Endothelial cell of umbilical vein (primary cell): ENCODE measurements around the gene CPED1. TPM values are rescaled to one million over a fixed set of nuclear protein-coding genes. Genes with fewer than 3 reads are reported as not detected.

ENCODE experiments used
- BruUV-seq: library from RNA; stranded (reverse); fragments of 400-500 nt; replicated peaks from 2 replicates; lab custom pipeline; 2021; lab: Mats Ljungman, UMichigan
- CTCF ChIA-PET: fragments of 300-600, 350-600 bp; sonication (Branson Sonifier 250); formaldehyde crosslinking; loops from one replicate; lab custom pipeline; 2021; ENCODE audit warnings: antibody characterized with exemption, inconsistent platforms; lab: Charles Lee
- POLR2A ChIA-PET: fragments of 300-600, 350-600 bp; sonication (Branson Sonifier 250); formaldehyde crosslinking; loops from one replicate; lab custom pipeline; 2021; ENCODE audit warnings: antibody characterized with exemption, inconsistent platforms; lab: Charles Lee
- DNase-seq: peaks from one replicate; pipeline ENCODE4 v3.0.0-alpha.2; 2011; ENCODE audit warnings: low read depth, low spot score
- FAIRE-seq: peaks from 2 replicates; lab custom pipeline; 2011; peaks lifted over from hg19 to GRCh38; lab: Jason Lieb, UNC
- H2AFZ ChIP-seq: 2 replicates; pipeline ENCODE4 v1.6.0; 2012; ENCODE audit warnings: low read depth, low read length, control low read depth, inconsistent platforms
- H3K27ac ChIP-seq: 2 replicates; pipeline ENCODE4 v1.5.1; 2011; ENCODE audit warnings: low read depth, mild to moderate bottlenecking, control low read depth, low read length, moderate library complexity; ENCODE audit not compliant: insufficient read depth
- H3K27me3 ChIP-seq, 2 experiments: 2 replicates each; pipeline versions ENCODE4 v1.6.0 to v1.6.1; 2011; ENCODE audit warnings: low read length in 2 of 2, mixed read lengths in 1 of 2; ENCODE audit not compliant: control insufficient read depth in 2 of 2, insufficient read depth in 2 of 2
- H3K36me3 ChIP-seq, 2 experiments: 2 replicates in 1 of 2; 3 replicates in 1 of 2; pipeline ENCODE4 v1.5.1; 2011; ENCODE audit warnings: low read length in 2 of 2, mild to moderate bottlenecking in 1 of 2, moderate library complexity in 1 of 2; ENCODE audit not compliant: control insufficient read depth in 2 of 2, insufficient read depth in 2 of 2; ENCODE audit errors: extremely low read depth in 1 of 2
- H3K4me1 ChIP-seq: 3 replicates; pipeline ENCODE4 v1.5.1; 2011; ENCODE audit warnings: mild to moderate bottlenecking, low read length; ENCODE audit not compliant: control insufficient read depth, insufficient read depth; ENCODE audit errors: extremely low read depth
- H3K4me2 ChIP-seq: 2 replicates; pipeline ENCODE4 v1.6.1; 2011; ENCODE audit warnings: low read length, control low read depth, mixed read lengths; ENCODE audit not compliant: insufficient read depth
- H3K4me3 ChIP-seq, 3 experiments: fragments of 200-600 bp in 1 of 3; sonication (generic), shearing (Covaris generic) in 1 of 3; replicated peaks in 1 of 3; 2 replicates each; pipeline ENCODE4 v1.5.1; 2011 to 2016; ENCODE audit warnings: control low read depth in 3 of 3, low read length in 3 of 3, mild to moderate bottlenecking in 2 of 3, inconsistent platforms in 1 of 3, low read depth in 1 of 3, moderate library complexity in 1 of 3; ENCODE audit not compliant: insufficient read depth in 1 of 3
- H3K79me2 ChIP-seq: 2 replicates; pipeline ENCODE4 v1.6.0; 2012; ENCODE audit warnings: low read length, inconsistent platforms; ENCODE audit not compliant: control insufficient read depth, insufficient read depth
- H3K9ac ChIP-seq: replicated peaks from 2 replicates; pipeline ENCODE3; 2011; ENCODE audit warnings: low read length, control low read depth; ENCODE audit not compliant: insufficient read depth; ENCODE audit errors: extremely low read depth
- H3K9me1 ChIP-seq: replicated peaks from 3 replicates; pipeline ENCODE4 v1.6.0; 2011; ENCODE audit warnings: mild to moderate bottlenecking, low read length; ENCODE audit not compliant: control insufficient read depth, insufficient read depth; ENCODE audit errors: extremely low read depth
- H3K9me3 ChIP-seq: replicated peaks from 2 replicates; pipeline ENCODE4 v1.5.1; 2012; ENCODE audit warnings: low read length, inconsistent platforms; ENCODE audit not compliant: control insufficient read depth, insufficient read depth
- H4K20me1 ChIP-seq: replicated peaks from 2 replicates; pipeline ENCODE3; 2011; ENCODE audit warnings: mild to moderate bottlenecking, low read length; ENCODE audit not compliant: control insufficient read depth, insufficient read depth; ENCODE audit errors: extremely low read depth
- EZH2 ChIP-seq: IDR thresholded peaks from 2 replicates; pipeline ENCODE4 v1.6.1; 2012; ENCODE audit warnings: borderline replicate concordance, low read depth, mild to moderate bottlenecking, moderate library complexity, low read length, inconsistent platforms; ENCODE audit not compliant: severe bottlenecking
- FOS ChIP-seq: IDR thresholded peaks from 2 replicates; pipeline ENCODE4 v1.6.1; 2011; ENCODE audit warnings: mild to moderate bottlenecking, low read length, moderate library complexity, borderline replicate concordance; ENCODE audit not compliant: insufficient read depth
- GATA2 ChIP-seq: IDR thresholded peaks from 2 replicates; pipeline ENCODE4 v1.7.0; 2011; ENCODE audit warnings: low read depth, mild to moderate bottlenecking, moderate library complexity, mixed read lengths, low read length; ENCODE audit not compliant: insufficient read length, insufficient read depth
- JUN ChIP-seq: IDR thresholded peaks from 2 replicates; pipeline ENCODE4 v1.6.1; 2011; ENCODE audit warnings: borderline replicate concordance, low read depth; ENCODE audit not compliant: insufficient read length, insufficient read depth
- MYC ChIP-seq: IDR thresholded peaks from one replicate; pipeline ENCODE4 v1.6.1; 2011; ENCODE audit warnings: mild to moderate bottlenecking, low read depth, low read length
- POLR2A ChIP-seq: IDR thresholded peaks from 2 replicates; pipeline ENCODE4 v1.6.1; 2012; ENCODE audit warnings: low read depth, mild to moderate bottlenecking, control low read depth, low read length
- POLR2AphosphoS5 ChIP-seq: IDR thresholded peaks from 2 replicates; pipeline ENCODE4 v1.6.1; 2012; ENCODE audit warnings: low read depth, mild to moderate bottlenecking, control low read depth, low read length, moderate library complexity; ENCODE audit not compliant: insufficient read depth
- dilution Hi-C: fragments of 300-500 bp; cut with MboI; formaldehyde crosslinking; loops from one replicate; pipeline ENCODE4 v1.15.0; 2019; ENCODE audit warnings: low sequenced_read_pairs; ENCODE audit not compliant: extremely low pct_ligation_motif_present
- intact Hi-C: fragments of 100-400 bp; cut with micrococcal nuclease; formaldehyde crosslinking; loops from one replicate; pipeline ENCODE4 v1.10.0; 2022
- polyA plus RNA-seq, 4 experiments: library from polyadenylated mRNA; depleted of rRNA in 3 of 4; stranded (reverse) in 3 of 4; unstranded in 1 of 4; fragments of >200 nt; gene quantifications; 2 replicates each; pipeline versions ENCODE4 v1.2.1 to v1.2.3, GENCODE V29; 2011 to 2012; ENCODE audit warnings: missing spikeins in 1 of 4
- total RNA-seq: library from RNA; stranded (reverse); gene quantifications from 2 replicates; pipeline ENCODE4 v1.2.3, GENCODE V29; 2021
- TF ChIP-seq, protein P1 (sequence below): IDR thresholded peaks from 2 replicates; pipeline ENCODE4 v1.6.1; 2011; ENCODE audit not compliant: insufficient read depth, insufficient read length
- TF ChIP-seq, protein P2 (sequence below), 2 donors: IDR thresholded peaks; 1 replicate in 1 of 2; 2 replicates in 1 of 2; pipeline ENCODE4 v1.5.1; 2011; ENCODE audit warnings: low read length in 2 of 2, mild to moderate bottlenecking in 2 of 2, moderate library complexity in 2 of 2, control low read depth in 1 of 2, inconsistent platforms in 1 of 2, low read depth in 1 of 2; ENCODE audit not compliant: insufficient read depth in 1 of 2; ENCODE audit errors: extremely low read depth in 1 of 2

CPED1 gene
- total and polyA plus RNA-seq, 2 donors (not counting 3 experiments of a cell fraction or from before 2014, with no cell fraction given) = 0.22 to 3.0 TPM

- Histone ChIP-seq H3K36me3 (no peaks in the 10 kb centered on the region), H3K4me2 (no peak overlapping the region), H3K27ac (no peak overlapping the region), H3K4me3 (no peak overlapping the region), H2AFZ (no peak overlapping the region), H3K27me3 (no peaks in the 10 kb centered on the region), H3K9ac (no peak overlapping the region), H3K4me1 (no peaks in the 10 kb centered on the region), H3K9me1 (no peaks in the 10 kb centered on the region), H4K20me1 (no peaks in the 10 kb centered on the region), H3K9me3 (no peaks in the 10 kb centered on the region), H3K79me2 (no peaks in the 10 kb centered on the region)
- BruUV-seq = no TSS peak
- ChIA-PET CTCF (no interaction called here), POLR2A (no interaction called here)
- TF ChIP-seq, protein P1, sequence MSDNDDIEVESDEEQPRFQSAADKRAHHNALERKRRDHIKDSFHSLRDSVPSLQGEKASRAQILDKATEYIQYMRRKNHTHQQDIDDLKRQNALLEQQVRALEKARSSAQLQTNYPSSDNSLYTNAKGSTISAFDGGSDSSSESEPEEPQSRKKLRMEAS = no peak
- TF ChIP-seq, protein P2, sequence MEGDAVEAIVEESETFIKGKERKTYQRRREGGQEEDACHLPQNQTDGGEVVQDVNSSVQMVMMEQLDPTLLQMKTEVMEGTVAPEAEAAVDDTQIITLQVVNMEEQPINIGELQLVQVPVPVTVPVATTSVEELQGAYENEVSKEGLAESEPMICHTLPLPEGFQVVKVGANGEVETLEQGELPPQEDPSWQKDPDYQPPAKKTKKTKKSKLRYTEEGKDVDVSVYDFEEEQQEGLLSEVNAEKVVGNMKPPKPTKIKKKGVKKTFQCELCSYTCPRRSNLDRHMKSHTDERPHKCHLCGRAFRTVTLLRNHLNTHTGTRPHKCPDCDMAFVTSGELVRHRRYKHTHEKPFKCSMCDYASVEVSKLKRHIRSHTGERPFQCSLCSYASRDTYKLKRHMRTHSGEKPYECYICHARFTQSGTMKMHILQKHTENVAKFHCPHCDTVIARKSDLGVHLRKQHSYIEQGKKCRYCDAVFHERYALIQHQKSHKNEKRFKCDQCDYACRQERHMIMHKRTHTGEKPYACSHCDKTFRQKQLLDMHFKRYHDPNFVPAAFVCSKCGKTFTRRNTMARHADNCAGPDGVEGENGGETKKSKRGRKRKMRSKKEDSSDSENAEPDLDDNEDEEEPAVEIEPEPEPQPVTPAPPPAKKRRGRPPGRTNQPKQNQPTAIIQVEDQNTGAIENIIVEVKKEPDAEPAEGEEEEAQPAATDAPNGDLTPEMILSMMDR (IDR thresholded peaks at IDR 0.05; ENCODE audit: extremely low read depth in 1 of 2, insufficient read depth in 1 of 2, low read depth in 1 of 2, low read length in 2 of 2) = no peak
- no peak for TF ChIP-seq JUN
- no peak for TF ChIP-seq MYC
- no peak for TF ChIP-seq FOS
- no peak for TF ChIP-seq POLR2AphosphoS5
- no peak for TF ChIP-seq POLR2A
- TF ChIP-seq EZH2 = no peak
- TF ChIP-seq GATA2 = no peak
- dilution Hi-C loops = no loop called here
- intact Hi-C loops = no loop called here
- FAIRE-seq (no peak), DNase-seq (no peak)
Measured at GRCh38 chr7:121279060-121279620, 290.6 kb downstream of the CPED1 start.
